Panc1 (cell line): Measurements from ENCODE around the gene CMIP.

Experiments used
- CTCF ChIP-seq: fragments of 450-650 bp; IDR thresholded peaks from 2 replicates; pipeline ENCODE4 v1.5.1; 2017; ENCODE audit warnings: mild to moderate bottlenecking
- POLR2AphosphoS5 ChIP-seq: IDR thresholded peaks from 2 replicates; pipeline ENCODE4 v1.6.1; 2012; ENCODE audit warnings: mild to moderate bottlenecking, low read depth, low read length, moderate library complexity

- TF ChIP-seq CTCF (no peak), POLR2AphosphoS5 (no peak)
Measured at GRCh38 chr16:81714583-81714982, 270.0 kb downstream of the CMIP start.
